H1 (cell line): ENCODE data around the gene GPANK1. TPM values are rescaled to one million over a fixed set of nuclear protein-coding genes. Genes with fewer than 3 reads are reported as not detected.
A peak's percentile ranks its signal among the peaks of the same experiment; 100 is the strongest.

ENCODE experiments used
- CTCF ChIA-PET: fragments of 300-600 bp; sonication (Branson Sonifier 250); formaldehyde crosslinking; loops from one replicate; lab custom pipeline; 2021; ENCODE audit not compliant: partially characterized antibody; lab: Charles Lee
- POLR2A ChIA-PET: fragments of 300-600 bp; sonication (Branson Sonifier 250); formaldehyde crosslinking; loops from one replicate; lab custom pipeline; 2021; ENCODE audit warnings: inconsistent platforms; ENCODE audit not compliant: partially characterized antibody; lab: Charles Lee
- DNase-seq, 2 experiments: peaks; one replicate each; pipeline versions ENCODE4 v3.0.0 to v3.0.0-alpha.2; 2010 to 2022; ENCODE audit warnings: low spot score in 2 of 2, low read depth in 1 of 2, mixed read lengths in 1 of 2
- FAIRE-seq: peaks from 2 replicates; lab custom pipeline; 2011; peaks lifted over from hg19 to GRCh38; lab: Jason Lieb, UNC
- H2AFZ ChIP-seq: 2 replicates; pipeline ENCODE4 v1.8.1; 2012; ENCODE audit warnings: low read length, inconsistent platforms
- H2AK5ac ChIP-seq: 2 replicates; pipeline ENCODE4 v1.6.1; 2013; ENCODE audit warnings: low read depth, low read length
- H2BK120ac ChIP-seq: replicated peaks from 2 replicates; pipeline ENCODE3; 2013; ENCODE audit warnings: low read depth, low read length, inconsistent platforms
- H2BK12ac ChIP-seq: 2 replicates; pipeline ENCODE4 v1.6.1; 2013; ENCODE audit warnings: low read depth, low read length
- H2BK15ac ChIP-seq: 2 replicates; pipeline ENCODE4 v1.6.1; 2013; ENCODE audit warnings: low read length
- H2BK20ac ChIP-seq: 2 replicates; pipeline ENCODE4 v1.6.1; 2013; ENCODE audit warnings: low read length
- H2BK5ac ChIP-seq: 2 replicates; pipeline ENCODE4 v1.6.1; 2013; ENCODE audit warnings: low read depth, low read length
- H3K14ac ChIP-seq: 2 replicates; pipeline ENCODE4 v1.6.1; 2013; ENCODE audit warnings: inconsistent platforms; ENCODE audit not compliant: insufficient read length
- H3K18ac ChIP-seq: 2 replicates; pipeline ENCODE4 v1.6.1; 2013; ENCODE audit warnings: low read length; ENCODE audit errors: extremely low read depth
- H3K23ac ChIP-seq: 2 replicates; pipeline ENCODE4 v1.6.1; 2013; ENCODE audit warnings: inconsistent platforms; ENCODE audit not compliant: insufficient read length
- H3K23me2 ChIP-seq: 2 replicates; pipeline ENCODE4 v1.6.1; 2013; ENCODE audit warnings: low read depth, low read length
- H3K27ac ChIP-seq: 2 replicates; pipeline ENCODE4 v1.6.1; 2011; ENCODE audit warnings: low read depth, low read length, inconsistent platforms
- H3K27me3 ChIP-seq, 4 experiments: replicated peaks in 1 of 4; 1 replicate in 1 of 4; 2 replicates in 3 of 4; pipeline versions ENCODE4 v1.6.1 to v1.8.1; 2011 to 2013; ENCODE audit warnings: low read length in 3 of 4, mild to moderate bottlenecking in 3 of 4, inconsistent platforms in 2 of 4, mixed read lengths in 2 of 4, moderate library complexity in 1 of 4; ENCODE audit not compliant: control insufficient read depth in 3 of 4, insufficient read depth in 3 of 4; ENCODE audit errors: extremely low read depth in 1 of 4
- H3K36me3 ChIP-seq, 4 experiments: 2 replicates each; pipeline versions ENCODE4 v1.6.1 to v1.8.1; 2011 to 2013; ENCODE audit warnings: mild to moderate bottlenecking in 4 of 4, low read length in 3 of 4, moderate library complexity in 2 of 4, control low read depth in 1 of 4, inconsistent platforms in 1 of 4; ENCODE audit not compliant: insufficient read depth in 4 of 4, control insufficient read depth in 2 of 4
- H3K4ac ChIP-seq: replicated peaks from 2 replicates; pipeline ENCODE3; 2013; ENCODE audit warnings: low read length, low read depth, mixed read lengths, inconsistent platforms; ENCODE audit not compliant: insufficient read length
- H3K4me1 ChIP-seq, 4 experiments: replicated peaks in 1 of 4; 1 replicate in 1 of 4; 2 replicates in 3 of 4; pipeline versions ENCODE4 v1.6.1 to v1.8.1; 2011 to 2013; ENCODE audit warnings: low read length in 3 of 4, inconsistent platforms in 2 of 4, mixed read lengths in 1 of 4; ENCODE audit not compliant: insufficient read depth in 4 of 4, control insufficient read depth in 3 of 4
- H3K4me2 ChIP-seq, 2 experiments: 2 replicates each; pipeline versions ENCODE4 v1.6.1 to v1.8.1; 2011 to 2013; ENCODE audit warnings: low read depth in 2 of 2, low read length in 2 of 2, control low read depth in 1 of 2, inconsistent platforms in 1 of 2, mild to moderate bottlenecking in 1 of 2; ENCODE audit not compliant: insufficient read depth in 1 of 2
- H3K4me3 ChIP-seq, 4 experiments: fragments of 200-600, 300-600 bp in 1 of 4; sonication (generic), shearing (Covaris generic), sonication (Bioruptor Twin) in 1 of 4; 2 replicates each; pipeline versions ENCODE4 v1.5.1 to v1.8.1; 2011 to 2016; ENCODE audit warnings: low read length in 4 of 4, low read depth in 3 of 4, control low read depth in 2 of 4, inconsistent platforms in 2 of 4, mild to moderate bottlenecking in 2 of 4, mixed read lengths in 1 of 4, moderate library complexity in 1 of 4; ENCODE audit not compliant: insufficient read depth in 2 of 4; ENCODE audit errors: extremely low read depth in 1 of 4
- H3K56ac ChIP-seq: replicated peaks from 2 replicates; pipeline ENCODE3; 2013; ENCODE audit warnings: low read depth, mild to moderate bottlenecking, mixed read lengths, low read length, inconsistent platforms; ENCODE audit not compliant: insufficient read length
- H3K79me1 ChIP-seq: 2 replicates; pipeline ENCODE4 v1.6.1; 2013; ENCODE audit warnings: low read depth, low read length, control low read depth
- H3K79me2 ChIP-seq, 2 experiments: 2 replicates each; pipeline versions ENCODE4 v1.6.1 to v1.8.1; 2012 to 2013; ENCODE audit warnings: low read length in 2 of 2, mild to moderate bottlenecking in 2 of 2, inconsistent platforms in 1 of 2; ENCODE audit not compliant: insufficient read depth in 2 of 2, control insufficient read depth in 1 of 2
- H3K9ac ChIP-seq, 4 experiments: replicated peaks in 1 of 4; 1 replicate in 1 of 4; 2 replicates in 3 of 4; pipeline versions ENCODE4 v1.6.1 to v1.8.1; 2011 to 2013; ENCODE audit warnings: low read depth in 3 of 4, low read length in 3 of 4, control low read depth in 2 of 4, mild to moderate bottlenecking in 2 of 4, moderate library complexity in 2 of 4, inconsistent platforms in 1 of 4; ENCODE audit errors: extremely low read depth in 1 of 4
- H3K9me3 ChIP-seq, 2 experiments: 2 replicates each; pipeline versions ENCODE4 v1.6.1 to v1.8.1; 2012 to 2013; ENCODE audit warnings: mild to moderate bottlenecking in 2 of 2, moderate library complexity in 2 of 2, control low read depth in 1 of 2, inconsistent platforms in 1 of 2, low read depth in 1 of 2, low read length in 1 of 2, mixed read lengths in 1 of 2; ENCODE audit not compliant: insufficient read depth in 2 of 2
- H4K20me1 ChIP-seq, 2 experiments: replicated peaks in 1 of 2; 2 replicates each; pipeline versions ENCODE3 to v1.8.1; 2011 to 2013; ENCODE audit warnings: inconsistent platforms in 2 of 2, low read length in 2 of 2, mild to moderate bottlenecking in 1 of 2; ENCODE audit not compliant: insufficient read depth in 2 of 2, control insufficient read depth in 1 of 2
- H4K5ac ChIP-seq: 2 replicates; pipeline ENCODE4 v1.6.1; 2013; ENCODE audit warnings: low read length, low read depth, mixed read lengths, inconsistent platforms; ENCODE audit not compliant: insufficient read length
- H4K8ac ChIP-seq: 2 replicates; pipeline ENCODE4 v1.8.0; 2013; ENCODE audit warnings: mild to moderate bottlenecking, moderate library complexity, low read length, inconsistent platforms; ENCODE audit not compliant: insufficient read depth; ENCODE audit errors: extremely low read depth
- H4K91ac ChIP-seq: replicated peaks from 2 replicates; pipeline ENCODE3; 2013; ENCODE audit warnings: low read length, mixed read lengths, inconsistent platforms; ENCODE audit not compliant: insufficient read length
- ASH2L ChIP-seq: fragments of 200-600, 300-600 bp; sonication (generic); IDR thresholded peaks from one replicate; pipeline ENCODE4 v1.7.1; 2017; ENCODE audit warnings: low read length
- BRCA1 ChIP-seq: IDR thresholded peaks from 2 replicates; pipeline ENCODE4 v1.6.1; 2012; ENCODE audit warnings: low read depth, low read length, improper control_type of control experiment
- RFX5 ChIP-seq: IDR thresholded peaks from 2 replicates; pipeline ENCODE4 v1.6.1; 2011; ENCODE audit warnings: low read depth, low read length, improper control_type of control experiment, borderline replicate concordance
- WGBS, 2 experiments: shearing (Covaris generic) in 1 of 2; methylation state at CpG; one replicate each; pipeline versions ENCODE4 v1.1.6 to v1.1.7; 2013 to 2015; ENCODE audit warnings: low lambda C conversion rate in 2 of 2, mixed read lengths in 2 of 2, inconsistent platforms in 1 of 2, low coverage in 1 of 2, missing lambda C conversion rate in 1 of 2; ENCODE audit not compliant: insufficient replicate concordance in 2 of 2, insufficient coverage in 1 of 2, insufficient read length in 1 of 2; ENCODE audit errors: extremely low coverage in 1 of 2, missing lambda C conversion rate in 1 of 2; 5-methylcytosine and 5-hydroxymethylcytosine counted together
- polyA plus RNA-seq, 7 experiments: library from polyadenylated mRNA; depleted of rRNA in 3 of 7; stranded (reverse) in 5 of 7; unstranded in 2 of 7; fragments of >200 nt in 5 of 7; fragments of 200-250 nt in 2 of 7; gene quantifications; 1 replicate in 5 of 7; 2 replicates in 1 of 7; 4 replicates in 1 of 7; pipeline versions ENCODE4 v1.2.1 to v1.2.3, GENCODE V29; 2011 to 2013; ENCODE audit warnings: missing spikeins in 2 of 7, mixed read lengths in 2 of 7
- total RNA-seq: library from RNA; stranded (reverse); fragmentation: NEBNext Ultra II Directional; extraction: Animal tissue kit (Norgen Biotek cat#: 25700); gene quantifications from 2 replicates; pipeline ENCODE4 v1.2.1, GENCODE V29; 2021

Gene GPANK1
- total and polyA plus RNA-seq, 2 of the 8 experiments (the other 6 are each of a cell fraction or from before 2014, with no cell fraction given), result 24.5 to 30.2 TPM

DNA sequence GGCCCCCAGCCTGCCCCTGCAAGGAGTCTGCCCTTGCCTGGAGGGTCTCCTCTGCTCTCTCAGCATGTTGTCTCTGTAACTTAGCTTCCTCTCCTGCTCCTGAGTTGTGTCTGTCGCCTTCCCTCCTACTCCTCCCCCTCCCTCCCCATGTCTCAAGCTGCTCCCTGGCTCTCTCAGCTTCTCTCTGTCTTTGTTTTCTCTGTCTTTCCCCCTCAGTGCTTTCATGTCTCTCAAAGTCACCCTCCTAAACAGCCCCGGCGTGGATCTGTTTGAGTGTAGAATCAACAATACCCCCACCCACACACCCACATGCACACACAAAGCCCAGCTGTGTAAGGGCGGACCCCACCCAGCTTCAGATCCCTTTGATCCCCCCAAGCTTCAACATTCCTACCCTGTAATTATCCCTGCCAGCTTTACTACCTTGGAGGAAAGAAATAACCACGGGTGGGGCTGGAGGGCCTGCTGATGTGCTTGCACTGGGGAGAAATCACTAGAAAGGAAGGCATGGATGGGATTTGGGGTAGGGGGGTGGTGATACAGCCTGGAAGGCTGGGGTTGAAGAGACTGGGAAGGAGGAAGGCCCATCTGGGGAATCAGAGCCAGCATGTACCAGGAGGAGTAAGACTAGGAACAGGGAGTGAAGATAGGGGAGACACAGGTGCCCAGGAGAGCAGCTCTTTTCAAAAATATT lies 49.3 kb upstream of the GPANK1 start:
- H4K8ac ChIP-seq, result peak overlapping the region; percentile 70; the same call in 1 of the 2 replicates
- CTCF ChIA-PET, result interaction anchor here (1.0 to 5.7 kb wide), 11 partner anchors 7 to 61 kb away, joined by 3 to 39 read pairs (median 6); partner anchors contain the start of genes DDAH2, LY6G6F and MPIG6B
- TF ChIP-seq RFX5 (no peak), BRCA1 (no peak), ASH2L (peak; percentile 38)
- H3K18ac ChIP-seq, result peak overlapping the region; percentile 81
- no peaks in the 10 kb centered on the region for H3K9me3 ChIP-seq
- WGBS, 2 experiments, result 56% methylated on average over 5 of the region's 5 CpGs; no CpG with 5 or more reads in 1 of the 2 experiments
- H3K23me2 ChIP-seq, result peaks cover 3% of the 10 kb centered on the region; the same call in 1 of the 2 replicates
- H2BK120ac ChIP-seq, result no peak overlapping the region
- no peaks in the 10 kb centered on the region; a peak in 1 of 7 replicates for H3K27me3 ChIP-seq
- no peaks in the 10 kb centered on the region for H4K20me1 ChIP-seq
- H3K23ac ChIP-seq, result no peak overlapping the region
- DNase-seq (no peak), FAIRE-seq (no peak)
- H3K36me3 ChIP-seq, result no peaks in the 10 kb centered on the region
- no peak overlapping the region for H3K9ac ChIP-seq
- H2BK15ac ChIP-seq, result peak overlapping the region; percentile 61; the same call in 1 of the 2 replicates
- peak overlapping the region; percentile 51 to 52 for H3K4me2 ChIP-seq
- peak overlapping the region; percentile 55 for H2BK5ac ChIP-seq
- peak overlapping the region; percentile 44 for H4K91ac ChIP-seq
- H2BK20ac ChIP-seq, result peak overlapping the region; percentile 80; the same call in 1 of the 2 replicates
- H3K4me1 ChIP-seq, result peaks cover 11 to 30% (median 27%) of the 10 kb centered on the region in 4 experiments
- H3K56ac ChIP-seq, result no peak overlapping the region
- H3K4ac ChIP-seq, result peak overlapping the region; percentile 19
- H3K79me2 ChIP-seq, result no peaks in the 10 kb centered on the region
- POLR2A ChIA-PET, result interaction anchor here (0.5 to 4.7 kb wide), 17 partner anchors 10 to 892 kb away, joined by 3 to 36 read pairs (median 4); partner anchors contain the start of genes ABHD16A, C6orf47, CSNK2B and DDAH2
- no peak overlapping the region for H3K14ac ChIP-seq
- H4K5ac ChIP-seq, result peak overlapping the region; percentile 38
- peak overlapping the region; percentile 67 for H2AFZ ChIP-seq
- H3K79me1 ChIP-seq, result no peaks in the 10 kb centered on the region
- peak overlapping the region; percentile 86; the same call in 1 of the 2 replicates for H2BK12ac ChIP-seq
- peak overlapping the region in 1 of 4 experiments; percentile 15; a peak in 3 of 8 replicates for H3K4me3 ChIP-seq
- no peak overlapping the region for H2AK5ac ChIP-seq
- 0 out of 2 replicates have a peak overlapping the region, but pooled peaks have one; percentile 0 for H3K27ac ChIP-seq
